ENCODE results near the gene HOTAIR. TPM values are rescaled to one million over a fixed set of nuclear protein-coding genes. Genes with fewer than 3 reads are reported as not detected.

The HOTAIR gene
- polyA plus RNA-seq, 1 donor from 2014 or later: not detected

DNA sequence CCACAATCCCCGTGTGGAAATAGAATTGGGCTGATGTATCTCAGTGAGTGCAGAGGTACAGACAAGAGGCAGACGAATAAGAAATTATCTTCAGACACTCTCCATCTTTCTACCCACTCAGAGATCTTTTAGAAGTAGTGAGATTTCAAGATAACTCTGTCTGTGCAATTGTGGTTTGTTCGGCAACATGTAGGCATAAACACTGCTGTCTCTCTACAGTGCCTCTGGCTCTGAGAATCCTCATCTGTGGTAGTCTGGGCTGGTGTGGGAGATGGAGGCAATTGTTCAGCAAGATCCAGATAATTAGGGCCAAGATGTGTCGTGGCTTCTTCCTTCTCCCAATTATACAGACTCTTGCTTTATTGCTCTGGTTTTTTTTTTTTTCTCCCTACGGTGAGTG is 33.0 kb downstream of the HOTAIR start:
- H3K4me2 ChIP-seq (ENCODE audit: low read length): no peak overlapping the region
- H3K9me2 ChIP-seq (ENCODE audit: insufficient read depth, low read length): no peaks in the 10 kb centered on the region
- H3K27ac ChIP-seq (ENCODE audit: low read length): no peak overlapping the region
- no peaks in the 10 kb centered on the region for H3K36me3 ChIP-seq (ENCODE audit: insufficient read depth, low read length)
- H3K9ac ChIP-seq (ENCODE audit: low read length): no peak overlapping the region
- H3K79me2 ChIP-seq (replicated peaks; ENCODE audit: insufficient read depth, low read length): no peaks in the 10 kb centered on the region
- no peaks in the 10 kb centered on the region for H3K9me3 ChIP-seq (ENCODE audit: low read length)
- peaks cover 100% of the 10 kb centered on the region for H3K27me3 ChIP-seq (ENCODE audit: insufficient read depth, low read depth, low read length)
- no peak for TF ChIP-seq EZH2 (IDR thresholded peaks at IDR 0.05; ENCODE audit: borderline replicate concordance, insufficient read depth, low read length, poor library complexity, severe bottlenecking)
- TF ChIP-seq, protein P1, sequence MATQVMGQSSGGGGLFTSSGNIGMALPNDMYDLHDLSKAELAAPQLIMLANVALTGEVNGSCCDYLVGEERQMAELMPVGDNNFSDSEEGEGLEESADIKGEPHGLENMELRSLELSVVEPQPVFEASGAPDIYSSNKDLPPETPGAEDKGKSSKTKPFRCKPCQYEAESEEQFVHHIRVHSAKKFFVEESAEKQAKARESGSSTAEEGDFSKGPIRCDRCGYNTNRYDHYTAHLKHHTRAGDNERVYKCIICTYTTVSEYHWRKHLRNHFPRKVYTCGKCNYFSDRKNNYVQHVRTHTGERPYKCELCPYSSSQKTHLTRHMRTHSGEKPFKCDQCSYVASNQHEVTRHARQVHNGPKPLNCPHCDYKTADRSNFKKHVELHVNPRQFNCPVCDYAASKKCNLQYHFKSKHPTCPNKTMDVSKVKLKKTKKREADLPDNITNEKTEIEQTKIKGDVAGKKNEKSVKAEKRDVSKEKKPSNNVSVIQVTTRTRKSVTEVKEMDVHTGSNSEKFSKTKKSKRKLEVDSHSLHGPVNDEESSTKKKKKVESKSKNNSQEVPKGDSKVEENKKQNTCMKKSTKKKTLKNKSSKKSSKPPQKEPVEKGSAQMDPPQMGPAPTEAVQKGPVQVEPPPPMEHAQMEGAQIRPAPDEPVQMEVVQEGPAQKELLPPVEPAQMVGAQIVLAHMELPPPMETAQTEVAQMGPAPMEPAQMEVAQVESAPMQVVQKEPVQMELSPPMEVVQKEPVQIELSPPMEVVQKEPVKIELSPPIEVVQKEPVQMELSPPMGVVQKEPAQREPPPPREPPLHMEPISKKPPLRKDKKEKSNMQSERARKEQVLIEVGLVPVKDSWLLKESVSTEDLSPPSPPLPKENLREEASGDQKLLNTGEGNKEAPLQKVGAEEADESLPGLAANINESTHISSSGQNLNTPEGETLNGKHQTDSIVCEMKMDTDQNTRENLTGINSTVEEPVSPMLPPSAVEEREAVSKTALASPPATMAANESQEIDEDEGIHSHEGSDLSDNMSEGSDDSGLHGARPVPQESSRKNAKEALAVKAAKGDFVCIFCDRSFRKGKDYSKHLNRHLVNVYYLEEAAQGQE (IDR thresholded peaks at IDR 0.05; ENCODE audit: borderline replicate concordance): no peak
- TF ChIP-seq, protein P2, sequence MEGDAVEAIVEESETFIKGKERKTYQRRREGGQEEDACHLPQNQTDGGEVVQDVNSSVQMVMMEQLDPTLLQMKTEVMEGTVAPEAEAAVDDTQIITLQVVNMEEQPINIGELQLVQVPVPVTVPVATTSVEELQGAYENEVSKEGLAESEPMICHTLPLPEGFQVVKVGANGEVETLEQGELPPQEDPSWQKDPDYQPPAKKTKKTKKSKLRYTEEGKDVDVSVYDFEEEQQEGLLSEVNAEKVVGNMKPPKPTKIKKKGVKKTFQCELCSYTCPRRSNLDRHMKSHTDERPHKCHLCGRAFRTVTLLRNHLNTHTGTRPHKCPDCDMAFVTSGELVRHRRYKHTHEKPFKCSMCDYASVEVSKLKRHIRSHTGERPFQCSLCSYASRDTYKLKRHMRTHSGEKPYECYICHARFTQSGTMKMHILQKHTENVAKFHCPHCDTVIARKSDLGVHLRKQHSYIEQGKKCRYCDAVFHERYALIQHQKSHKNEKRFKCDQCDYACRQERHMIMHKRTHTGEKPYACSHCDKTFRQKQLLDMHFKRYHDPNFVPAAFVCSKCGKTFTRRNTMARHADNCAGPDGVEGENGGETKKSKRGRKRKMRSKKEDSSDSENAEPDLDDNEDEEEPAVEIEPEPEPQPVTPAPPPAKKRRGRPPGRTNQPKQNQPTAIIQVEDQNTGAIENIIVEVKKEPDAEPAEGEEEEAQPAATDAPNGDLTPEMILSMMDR (IDR thresholded peaks at IDR 0.05; ENCODE audit: poor library complexity, severe bottlenecking): no peak
- no peak for TF ChIP-seq RAD21 (conservative IDR thresholded peaks at IDR 0.05)
- TF ChIP-seq POLR2AphosphoS5 (IDR thresholded peaks at IDR 0.05): no peak
- no peaks in the 10 kb centered on the region for H4K20me1 ChIP-seq (ENCODE audit: insufficient read depth)
- H3K4me3 ChIP-seq (ENCODE audit: low read length): no peak overlapping the region
- no peak overlapping the region for H2AFZ ChIP-seq (ENCODE audit: low read depth, low read length)
- H3F3A ChIP-seq (ENCODE audit: insufficient read depth, low read length, poor library complexity, severe bottlenecking): no peaks in the 10 kb centered on the region

DNA sequence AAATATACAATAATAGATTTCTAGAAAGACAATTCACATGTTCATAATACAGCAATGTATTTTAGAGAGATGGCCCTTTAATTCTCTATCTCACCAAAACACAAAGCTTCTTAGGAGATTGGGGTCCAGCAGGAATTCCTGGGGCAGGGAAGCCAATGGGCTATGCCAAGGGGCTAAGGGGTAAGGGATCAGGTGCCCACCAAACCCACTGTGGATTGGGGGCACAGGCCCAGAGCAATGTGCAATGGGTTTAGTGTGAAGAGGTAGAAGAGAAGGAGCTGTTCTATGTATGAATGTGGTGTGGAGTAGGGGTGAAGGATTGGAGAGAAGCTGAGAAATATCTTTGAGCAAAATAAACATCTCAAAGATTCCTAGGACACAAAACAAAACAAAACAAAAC is 33.6 kb downstream of the HOTAIR start:
- Histone ChIP-seq H2AFZ (ENCODE audit: low read depth, low read length) (no peak overlapping the region), H3K27ac (ENCODE audit: low read length) (no peak overlapping the region), H3K79me2 (replicated peaks; ENCODE audit: insufficient read depth, low read length) (no peaks in the 10 kb centered on the region), H3K36me3 (ENCODE audit: insufficient read depth, low read length) (no peaks in the 10 kb centered on the region), H3K27me3 (ENCODE audit: insufficient read depth, low read depth, low read length) (peaks cover 100% of the 10 kb centered on the region), H3F3A (ENCODE audit: insufficient read depth, low read length, poor library complexity, severe bottlenecking) (no peaks in the 10 kb centered on the region), H3K9ac (ENCODE audit: low read length) (no peak overlapping the region), H3K9me2 (ENCODE audit: insufficient read depth, low read length) (no peaks in the 10 kb centered on the region), H3K4me3 (ENCODE audit: low read length) (no peak overlapping the region), H3K9me3 (ENCODE audit: low read length) (no peaks in the 10 kb centered on the region), H3K4me2 (ENCODE audit: low read length) (no peak overlapping the region), H4K20me1 (ENCODE audit: insufficient read depth) (no peaks in the 10 kb centered on the region)
- TF ChIP-seq TAF1 (IDR thresholded peaks at IDR 0.05; ENCODE audit: low read depth) (no peak), POLR2AphosphoS5 (IDR thresholded peaks at IDR 0.05) (no peak), EP300 (conservative IDR thresholded peaks at IDR 0.05; ENCODE audit: poor library complexity, severe bottlenecking) (no peak), RAD21 (conservative IDR thresholded peaks at IDR 0.05) (no peak), MXI1 (conservative IDR thresholded peaks at IDR 0.05; ENCODE audit: poor library complexity, severe bottlenecking) (no peak), SMC3 (conservative IDR thresholded peaks at IDR 0.05; ENCODE audit: poor library complexity) (no peak), EZH2 (IDR thresholded peaks at IDR 0.05; ENCODE audit: borderline replicate concordance, insufficient read depth, low read length, poor library complexity, severe bottlenecking) (no peak)
- TF ChIP-seq, protein P1 (IDR thresholded peaks at IDR 0.05; ENCODE audit: borderline replicate concordance): no peak
- TF ChIP-seq, protein P2 (IDR thresholded peaks at IDR 0.05; ENCODE audit: poor library complexity, severe bottlenecking): no peak
